ENCODE measurements around the gene TNKS2.

Gene TNKS2

GRCh38 chr10:91785830-91786229, 12.4 kb upstream of the TNKS2 start:
- DNase-seq = no peak
- Histone ChIP-seq H3K4me3 (no peak overlapping the region), H3K27ac (no peak overlapping the region), H3K27me3 (no peaks in the 10 kb centered on the region), H3K9me3 (no peaks in the 10 kb centered on the region), H3K36me3 (no peaks in the 10 kb centered on the region), H3K4me1 (no peaks in the 10 kb centered on the region)
- TF ChIP-seq CTCF (IDR thresholded peaks at IDR 0.05) = no peak
- intact Hi-C loops (cut with DNase I; ENCODE audit: low total_unique reads) = no loop called here

- Histone ChIP-seq H3K27me3 (no peaks in the 10 kb centered on the region), H3K4me3 (no peak overlapping the region), H3K36me3 (no peaks in the 10 kb centered on the region), H3K4me1 (no peaks in the 10 kb centered on the region), H3K9me3 (no peaks in the 10 kb centered on the region), H3K27ac (no peak overlapping the region)
- no peak for DNase-seq
- intact Hi-C loops (cut with DNase I; ENCODE audit: low total_unique reads) = no loop called here
- no peak for TF ChIP-seq CTCF (IDR thresholded peaks at IDR 0.05)
Observed at GRCh38 chr10:91787258-91787657, 11.0 kb upstream of the TNKS2 start.

DNA sequence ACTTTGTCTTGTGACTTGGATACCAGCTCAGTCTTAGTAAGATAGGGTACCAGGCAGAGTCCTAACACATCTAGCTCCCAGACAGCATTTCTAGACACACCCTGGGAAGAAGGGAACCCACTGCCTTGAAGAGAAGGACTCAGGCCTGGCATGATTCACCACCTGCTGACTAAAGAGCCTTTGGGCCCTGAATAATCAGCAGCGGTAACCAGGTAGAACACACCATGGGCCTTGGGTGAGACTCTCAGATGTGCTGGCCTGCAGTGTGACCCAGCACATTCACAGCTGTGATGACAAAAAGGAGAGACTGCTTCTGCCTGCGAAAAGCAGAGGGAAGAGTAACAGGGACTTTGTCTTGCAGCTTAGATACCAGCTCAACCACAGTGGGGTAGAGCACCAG, 10.4 kb upstream of the TNKS2 start:
- Histone ChIP-seq H3K27ac (no peak overlapping the region), H3K4me1 (no peaks in the 10 kb centered on the region), H3K9me3 (no peaks in the 10 kb centered on the region), H3K4me3 (no peak overlapping the region), H3K36me3 (no peaks in the 10 kb centered on the region), H3K27me3 (no peaks in the 10 kb centered on the region)
- TF ChIP-seq CTCF (IDR thresholded peaks at IDR 0.05) = no peak
- intact Hi-C loops (cut with DNase I; ENCODE audit: low total_unique reads) = no loop called here
- no peak for DNase-seq

DNA sequence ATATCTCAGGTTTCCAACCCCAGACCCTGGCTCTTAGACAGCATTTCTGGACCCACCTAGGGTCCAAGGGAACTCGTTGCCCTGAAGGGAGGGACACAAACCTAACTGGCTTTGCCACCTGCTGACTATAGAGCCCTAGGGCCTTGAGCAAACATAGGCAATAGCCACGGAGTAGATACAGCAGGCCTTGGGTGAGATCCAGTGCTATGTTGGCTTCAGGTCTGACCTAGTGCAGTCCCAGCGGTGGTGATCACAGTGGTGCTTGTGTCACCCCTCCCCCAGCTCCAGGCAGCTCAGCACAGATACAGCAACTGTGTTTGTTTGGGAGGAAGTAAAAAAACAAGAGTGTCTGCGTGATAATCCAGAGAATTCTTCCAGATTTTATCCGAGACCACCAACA, 9.7 kb upstream of the TNKS2 start:
- no peak for DNase-seq
- H3K4me3 ChIP-seq = no peak overlapping the region
- no peaks in the 10 kb centered on the region for H3K36me3 ChIP-seq
- intact Hi-C loops (cut with DNase I; ENCODE audit: low total_unique reads) = no loop called here
- no peak for TF ChIP-seq CTCF (IDR thresholded peaks at IDR 0.05)
- no peaks in the 10 kb centered on the region for H3K27me3 ChIP-seq
- H3K27ac ChIP-seq = no peak overlapping the region
- H3K9me3 ChIP-seq = no peaks in the 10 kb centered on the region
- H3K4me1 ChIP-seq = no peaks in the 10 kb centered on the region

GRCh38 chr10:91796331-91797047, 1.7 kb upstream of the TNKS2 start:
- peaks cover 0 to 29% (median 25%) of the 10 kb centered on the region in 4 donors for H3K4me1 ChIP-seq
- H3K27ac ChIP-seq = peak overlapping the region; percentile 92 to 99
- no peaks in the 10 kb centered on the region for H3K9me3 ChIP-seq
- intact Hi-C loops (cut with DNase I; ENCODE audit: low total_unique reads) = no loop called here
- H3K27me3 ChIP-seq = no peaks in the 10 kb centered on the region
- no peaks in the 10 kb centered on the region for H3K36me3 ChIP-seq
- DNase-seq = peak; percentile 22 to 69
- TF ChIP-seq CTCF (IDR thresholded peaks at IDR 0.05) = no peak
- peak overlapping the region; percentile 90 to 93 for H3K4me3 ChIP-seq

Data from tibial artery (tissue), 4 donors.